ENCODE data around the gene DDX49.

DNA sequence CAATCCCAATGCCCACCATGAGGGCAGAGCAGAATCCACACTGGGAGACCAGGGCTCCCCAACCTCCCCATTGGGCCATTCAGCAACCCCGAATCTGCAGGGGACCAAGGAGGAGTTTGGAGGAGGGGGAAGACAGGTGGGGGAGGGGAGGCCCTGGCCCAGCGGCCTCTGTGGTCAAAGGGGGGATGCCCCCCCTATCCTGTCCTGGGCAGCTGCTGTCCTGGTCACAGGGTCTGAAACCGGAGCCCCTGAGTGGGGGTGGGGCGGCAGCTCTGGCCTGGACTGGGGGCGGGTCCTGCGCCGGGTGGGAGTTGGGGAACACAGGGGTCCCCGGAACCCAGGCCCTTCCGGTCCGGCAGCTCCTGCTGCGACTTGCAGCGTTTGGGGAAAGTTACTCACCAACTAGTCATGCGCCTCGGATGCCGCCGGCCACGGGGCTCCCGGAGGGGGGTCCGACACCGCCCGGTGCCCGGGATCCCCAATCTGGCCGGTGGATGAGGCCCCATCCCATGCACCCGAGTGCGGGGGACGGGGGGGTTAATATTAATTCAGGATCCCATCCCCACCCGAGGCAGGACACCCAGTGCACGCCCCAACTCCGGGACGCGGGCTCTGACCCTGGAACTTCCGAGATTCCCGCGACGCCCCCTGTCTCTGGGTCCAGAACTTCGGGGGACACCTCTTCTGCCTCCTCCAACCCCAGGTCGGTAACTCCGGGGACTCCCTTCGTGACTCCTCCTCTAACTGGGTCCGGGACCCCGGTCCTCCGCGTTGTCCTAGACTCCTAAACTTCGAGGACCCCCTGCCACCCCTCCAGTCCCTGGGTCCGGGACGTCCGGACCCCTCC is 20.6 kb downstream of the DDX49 start:
- TF ChIP-seq CEBPB (IDR thresholded peaks at IDR 0.05; ENCODE audit: low read depth, low read length) = no peak
- TF ChIP-seq, protein P1, sequence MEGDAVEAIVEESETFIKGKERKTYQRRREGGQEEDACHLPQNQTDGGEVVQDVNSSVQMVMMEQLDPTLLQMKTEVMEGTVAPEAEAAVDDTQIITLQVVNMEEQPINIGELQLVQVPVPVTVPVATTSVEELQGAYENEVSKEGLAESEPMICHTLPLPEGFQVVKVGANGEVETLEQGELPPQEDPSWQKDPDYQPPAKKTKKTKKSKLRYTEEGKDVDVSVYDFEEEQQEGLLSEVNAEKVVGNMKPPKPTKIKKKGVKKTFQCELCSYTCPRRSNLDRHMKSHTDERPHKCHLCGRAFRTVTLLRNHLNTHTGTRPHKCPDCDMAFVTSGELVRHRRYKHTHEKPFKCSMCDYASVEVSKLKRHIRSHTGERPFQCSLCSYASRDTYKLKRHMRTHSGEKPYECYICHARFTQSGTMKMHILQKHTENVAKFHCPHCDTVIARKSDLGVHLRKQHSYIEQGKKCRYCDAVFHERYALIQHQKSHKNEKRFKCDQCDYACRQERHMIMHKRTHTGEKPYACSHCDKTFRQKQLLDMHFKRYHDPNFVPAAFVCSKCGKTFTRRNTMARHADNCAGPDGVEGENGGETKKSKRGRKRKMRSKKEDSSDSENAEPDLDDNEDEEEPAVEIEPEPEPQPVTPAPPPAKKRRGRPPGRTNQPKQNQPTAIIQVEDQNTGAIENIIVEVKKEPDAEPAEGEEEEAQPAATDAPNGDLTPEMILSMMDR (conservative IDR thresholded peaks at IDR 0.05; ENCODE audit: low read depth, low read length) = no peak
- no peak for TF ChIP-seq CHD1 (IDR thresholded peaks at IDR 0.05; ENCODE audit: low read depth, low read length)
- peak; percentile 51; the same call in 1 of the 2 replicates for TF ChIP-seq MAZ (IDR thresholded peaks at IDR 0.05; ENCODE audit: borderline replicate concordance, low read depth, low read length)
